Loucy (cell line): ENCODE results near the gene NBAS.

Experiments
- CTCF ChIP-seq: fragments of 200-600 bp; sonication (generic); conservative IDR thresholded peaks from 2 replicates; pipeline ENCODE4 v1.5.1; 2014; ENCODE audit warnings: mild to moderate bottlenecking, antibody characterized with exemption, low read length
- EZH2phosphoT487 ChIP-seq: fragments of 200-600 bp; IDR thresholded peaks from 2 replicates; pipeline ENCODE4 v1.6.1; 2018; ENCODE audit warnings: antibody characterized with exemption, mild to moderate bottlenecking, moderate library complexity, borderline replicate concordance

GRCh38 chr2:15155959-15156574 is 405.1 kb downstream of the NBAS start:
- no peak for TF ChIP-seq CTCF
- no peak for TF ChIP-seq EZH2phosphoT487
